ENCODE measurements around the gene USF3. TPM values are rescaled to one million over a fixed set of nuclear protein-coding genes. Genes with fewer than 3 reads are reported as not detected.

The USF3 gene
- total RNA-seq, 1 experiment from 2014 or later, result 13.5 TPM

GRCh38 chr3:113643583-113643982, 52.9 kb downstream of the USF3 start:
- Histone ChIP-seq H4K20me1 (ENCODE audit: insufficient read depth) (no peaks in the 10 kb centered on the region), H3K9me2 (ENCODE audit: insufficient read depth) (no peaks in the 10 kb centered on the region), H3K4me1 (ENCODE audit: control insufficient read depth in 1 of 2, insufficient read depth in 2 of 2, low read length in 2 of 2) (no peaks in the 10 kb centered on the region), H3K4me3 (replicated peaks in 1 of 2; ENCODE audit: low read depth in 1 of 2, low read length in 2 of 2) (no peak overlapping the region), H3K9ac (ENCODE audit: low read length) (no peak overlapping the region), H3K27me3 (ENCODE audit: insufficient read depth, low read length) (no peaks in the 10 kb centered on the region), H3K27ac (ENCODE audit: low read depth, low read length) (no peak overlapping the region), H3K9me3 (ENCODE audit: control insufficient read depth in 1 of 2, insufficient read depth in 1 of 2, low read depth in 1 of 2, low read length in 2 of 2) (peaks cover 0 to 7% of the 10 kb centered on the region in 2 experiments; a peak in 2 of 4 replicates), H3K4me2 (ENCODE audit: low read length) (no peak overlapping the region), H3K79me2 (ENCODE audit: insufficient read depth, low read length) (no peaks in the 10 kb centered on the region), H2AFZ (ENCODE audit: low read depth, low read length, poor library complexity, severe bottlenecking) (no peak overlapping the region), H3K36me3 (ENCODE audit: control insufficient read depth in 1 of 2, insufficient read depth in 2 of 2, low read length in 2 of 2) (no peaks in the 10 kb centered on the region)
- ChIA-PET CTCF (no interaction called here), RAD21 (ENCODE audit: low non-redundant PET in 1 of 2, low total read pairs in 2 of 2, uncharacterized antibody in 2 of 2, unreplicated experiment in 2 of 2) (no interaction called here), POLR2A (no interaction called here)
- intact Hi-C loops (cut with micrococcal nuclease), result no loop called here
- TF ChIP-seq SIN3A (IDR thresholded peaks at IDR 0.05; ENCODE audit: low read depth), result no peak
- TF ChIP-seq CBX3 (IDR thresholded peaks at IDR 0.05; ENCODE audit: low read depth), result no peak
- no peak for TF ChIP-seq POLR2A (IDR thresholded peaks at IDR 0.05; ENCODE audit: borderline replicate concordance, extremely low read depth, insufficient read depth, insufficient read length)
- no peak for TF ChIP-seq POLR2AphosphoS5 (IDR thresholded peaks at IDR 0.05; ENCODE audit: low read depth, low read length)
- no peak for TF ChIP-seq RAD21 (IDR thresholded peaks at IDR 0.05; ENCODE audit: low read depth)
- no peak for TF ChIP-seq CTCF (IDR thresholded peaks at IDR 0.05 in 2 of 3, conservative IDR thresholded peaks at IDR 0.05 in 1 of 3; ENCODE audit: borderline replicate concordance in 1 of 3, insufficient read depth in 1 of 3, low read depth in 2 of 3, low read length in 2 of 3)
- no peak for TF ChIP-seq ZBTB33 (IDR thresholded peaks at IDR 0.05; ENCODE audit: extremely low read depth, insufficient replicate concordance, low read length)
- no peak for TF ChIP-seq TCF7L2 (IDR thresholded peaks at IDR 0.05; ENCODE audit: borderline replicate concordance, extremely low read depth, insufficient read depth, insufficient read length)
- no peak for TF ChIP-seq YY1 (IDR thresholded peaks at IDR 0.05; ENCODE audit: extremely low read depth, insufficient replicate concordance, low read depth, low read length)
- no peak for ATAC-seq
- DNase-seq (ENCODE audit: low read depth, low spot score), result no peak
- no TSS peak for BruUV-seq (replicated peaks)
